EL (cell line): ENCODE results near the gene NHS.

ENCODE experiments used
- DNase-seq: peaks from one replicate; pipeline ENCODE4 v3.0.0-alpha.2; 2016

NHS gene

DNA sequence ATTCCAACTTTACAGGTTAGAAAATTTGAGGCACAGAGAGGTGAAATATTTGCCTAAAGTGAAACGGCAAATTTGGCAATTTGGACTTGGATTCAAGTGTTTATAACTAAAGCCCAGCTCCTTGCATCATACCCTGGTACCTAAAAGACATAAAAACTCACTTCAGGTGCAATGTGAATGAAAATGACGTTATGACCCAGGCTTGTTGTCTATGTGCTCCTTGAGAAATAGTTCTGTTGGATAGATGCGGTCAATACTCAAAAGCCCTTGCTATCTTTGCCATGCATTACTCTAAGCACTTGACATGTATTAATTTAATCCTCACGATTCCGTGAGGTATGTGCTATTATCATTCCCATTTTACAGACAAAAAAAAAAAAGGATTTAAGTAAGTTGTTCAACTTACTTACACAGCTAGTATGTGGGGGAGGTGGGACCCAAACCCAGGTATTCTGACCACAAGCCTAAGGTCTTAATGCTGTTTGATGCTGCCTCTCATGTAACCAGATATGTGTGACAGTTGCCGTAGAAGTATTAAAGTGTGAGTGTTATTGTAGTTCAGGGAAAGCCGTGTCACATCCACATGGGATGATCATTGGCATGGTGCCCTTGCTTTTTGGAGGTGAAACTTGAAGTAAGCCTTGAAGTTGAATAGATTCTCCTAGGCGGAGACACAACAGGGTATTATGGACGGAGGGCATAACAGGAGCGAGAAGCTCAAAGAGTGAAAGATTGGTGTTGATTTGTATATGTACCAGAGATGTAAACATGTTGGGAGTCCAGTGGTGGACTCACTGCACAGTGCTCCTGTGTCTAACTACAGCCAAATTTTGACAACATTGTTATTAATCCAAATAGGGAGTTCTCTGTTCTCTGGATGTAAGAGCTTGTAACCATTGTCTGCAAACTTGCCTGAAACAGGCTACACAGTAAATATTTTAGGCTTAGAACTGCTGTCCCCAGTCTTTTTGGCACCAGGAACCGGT is 365.4 kb downstream of the NHS start:
- no peak for DNase-seq

DNA sequence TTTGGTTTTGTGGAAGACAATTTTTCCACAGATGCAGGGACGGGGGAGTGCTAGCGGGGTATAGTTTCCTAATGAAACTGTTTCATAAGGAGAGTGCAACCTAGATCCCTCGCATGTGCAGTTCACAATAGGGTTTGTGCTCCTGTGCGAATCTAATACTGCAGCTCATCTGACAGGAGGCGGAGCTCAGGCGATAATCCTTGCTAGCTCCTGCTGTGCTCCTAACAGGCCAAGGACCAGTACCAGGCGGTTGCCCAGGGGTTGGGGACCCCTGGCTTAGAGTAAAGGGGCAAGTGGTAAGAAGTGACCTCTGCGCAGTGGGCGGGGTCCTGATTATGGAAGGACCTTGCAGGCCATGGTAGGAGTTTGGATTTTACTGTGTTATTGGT is 366.1 kb downstream of the NHS start:
- no peak for DNase-seq

DNA sequence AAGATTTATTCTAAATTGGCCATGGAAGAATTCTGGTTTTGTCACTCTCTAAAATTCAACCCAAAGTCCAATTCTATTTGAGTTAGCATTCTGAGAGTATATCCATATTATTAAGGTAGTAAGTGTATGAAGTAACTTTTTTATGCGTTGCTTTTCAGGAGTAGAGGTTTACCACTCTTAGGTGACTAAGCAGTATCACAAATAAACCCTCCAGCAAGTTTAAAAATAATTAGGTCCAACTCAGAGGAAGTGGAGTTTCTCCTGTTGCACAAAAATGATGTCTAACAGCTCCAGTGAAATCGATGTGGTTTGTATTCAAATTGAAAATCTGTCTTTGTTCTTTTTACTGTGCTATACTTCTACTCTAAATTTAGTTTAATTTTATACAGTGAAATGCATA is 368.9 kb downstream of the NHS start:
- DNase-seq = no peak

DNA sequence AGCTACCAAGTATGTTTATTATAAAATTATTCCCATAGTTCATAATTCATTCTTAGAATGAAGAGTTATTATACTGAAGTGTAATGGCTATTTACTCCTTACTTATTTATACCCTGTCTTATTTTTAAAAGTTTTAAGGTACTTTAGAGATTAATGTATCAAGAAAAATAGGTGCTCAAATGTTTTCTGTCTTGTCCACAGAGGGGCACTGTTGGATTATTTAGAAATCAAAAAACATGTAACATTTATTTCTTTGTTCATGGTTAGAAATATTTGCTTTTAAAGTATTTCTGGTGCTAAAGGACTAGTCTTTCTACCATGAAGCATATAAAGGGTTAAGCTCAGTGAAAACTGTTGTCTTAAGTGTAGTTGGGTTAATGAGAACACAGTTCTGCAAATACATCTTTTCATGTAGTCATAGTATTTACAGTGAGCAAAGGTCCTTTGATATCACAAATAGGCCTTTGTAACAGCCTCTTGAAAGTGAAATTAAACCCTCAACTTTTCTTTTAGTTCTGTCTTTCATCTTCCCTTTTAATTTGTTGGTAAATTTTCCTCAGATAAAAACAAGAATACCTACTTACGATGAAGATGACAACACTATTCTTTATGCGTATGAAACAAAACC is 370.0 kb downstream of the NHS start:
- no peak for DNase-seq

DNA sequence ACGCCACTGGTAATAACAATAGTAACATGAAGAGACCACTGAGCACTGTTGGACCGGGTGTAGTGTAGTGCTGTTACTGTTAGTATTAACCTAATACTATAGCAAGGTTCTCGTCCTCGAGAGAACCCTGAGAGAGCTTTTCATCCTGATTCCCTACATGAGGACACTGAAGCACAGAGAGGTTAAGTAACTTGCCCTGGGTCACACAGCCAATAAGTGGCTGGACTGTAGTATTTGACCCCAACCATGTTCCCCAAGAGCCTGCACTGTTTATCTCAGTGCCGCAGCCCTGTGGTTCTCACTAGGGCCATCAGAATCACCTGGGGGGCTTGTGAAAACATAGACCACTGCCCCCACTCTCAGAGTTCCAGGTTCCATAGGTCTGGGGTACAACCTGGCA is 372.7 kb downstream of the NHS start:
- no peak for DNase-seq

DNA sequence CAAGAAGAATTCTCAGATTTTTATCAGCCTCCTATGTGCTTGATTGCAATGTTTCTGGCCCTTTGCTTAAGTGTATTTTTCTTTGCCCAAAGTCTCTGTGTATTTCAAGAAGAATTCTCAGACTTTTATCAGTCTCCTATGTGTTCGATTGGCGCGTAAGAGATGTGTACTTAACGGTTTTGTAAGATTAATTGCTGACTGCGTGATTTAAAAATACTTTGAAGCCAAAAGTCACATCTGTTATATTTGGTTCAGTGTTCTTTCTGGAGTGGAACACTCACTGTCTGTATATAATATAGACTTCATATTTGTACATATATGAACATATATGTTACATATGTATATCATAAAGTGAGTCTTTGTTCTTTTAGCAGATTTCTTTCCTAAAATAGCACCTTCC is 373.7 kb downstream of the NHS start:
- DNase-seq = no peak

DNA sequence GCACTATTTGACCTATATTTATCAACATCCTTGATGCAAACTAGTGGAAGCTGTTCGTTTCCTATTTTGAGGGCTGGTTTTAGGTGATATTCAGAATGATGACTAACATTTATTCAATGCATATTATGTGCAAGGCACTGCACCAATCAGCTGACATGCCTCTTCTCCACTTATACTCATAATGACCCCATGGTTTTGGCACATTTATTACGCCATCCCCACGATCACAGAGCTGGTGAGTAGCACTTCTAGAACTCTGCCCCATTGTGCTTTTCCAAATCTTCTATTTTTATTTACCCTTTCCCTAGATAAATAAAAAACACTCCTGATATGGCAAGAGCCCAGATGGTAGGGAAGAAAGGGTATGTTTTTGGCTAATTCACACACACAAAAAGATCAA is 375.4 kb downstream of the NHS start:
- DNase-seq = no peak

DNA sequence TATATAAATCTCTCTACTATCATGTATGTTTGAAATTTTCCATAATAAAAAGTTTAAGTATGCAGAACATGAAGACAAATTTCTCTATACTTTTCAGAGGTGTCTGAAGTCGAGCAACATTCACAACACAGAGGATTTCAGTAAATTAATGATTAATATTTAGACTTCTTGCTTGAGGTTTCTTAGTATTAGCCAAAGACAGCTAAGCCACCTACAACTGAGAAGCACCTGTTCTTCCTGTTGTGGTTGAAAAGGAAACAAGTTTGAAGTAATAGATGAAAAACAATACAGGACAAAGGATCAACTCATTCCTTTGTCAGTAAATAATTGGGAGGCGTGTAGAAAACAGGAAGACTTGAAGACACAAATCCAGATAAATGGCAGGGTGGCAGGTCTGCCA is 383.4 kb downstream of the NHS start:
- DNase-seq = no peak

DNA sequence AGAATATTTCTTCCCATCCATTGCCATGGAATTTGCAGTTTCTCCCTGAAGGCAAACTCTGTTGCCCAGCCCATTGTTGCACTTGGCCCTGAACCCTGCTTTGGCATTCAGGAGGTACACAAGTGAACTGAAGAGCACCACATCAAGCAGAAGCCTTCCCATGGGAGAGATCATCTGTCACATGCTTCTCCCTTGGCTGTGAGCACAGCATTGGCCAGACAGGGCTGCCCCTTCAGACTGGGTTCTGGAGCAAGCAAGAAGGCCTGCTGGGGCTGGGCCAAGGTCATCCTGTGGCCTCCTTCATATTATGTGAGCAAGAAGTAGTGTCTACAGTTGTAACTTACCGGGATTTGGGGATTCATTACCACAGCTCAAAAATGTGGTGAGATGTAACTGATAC is 385.0 kb downstream of the NHS start:
- DNase-seq = no peak

DNA sequence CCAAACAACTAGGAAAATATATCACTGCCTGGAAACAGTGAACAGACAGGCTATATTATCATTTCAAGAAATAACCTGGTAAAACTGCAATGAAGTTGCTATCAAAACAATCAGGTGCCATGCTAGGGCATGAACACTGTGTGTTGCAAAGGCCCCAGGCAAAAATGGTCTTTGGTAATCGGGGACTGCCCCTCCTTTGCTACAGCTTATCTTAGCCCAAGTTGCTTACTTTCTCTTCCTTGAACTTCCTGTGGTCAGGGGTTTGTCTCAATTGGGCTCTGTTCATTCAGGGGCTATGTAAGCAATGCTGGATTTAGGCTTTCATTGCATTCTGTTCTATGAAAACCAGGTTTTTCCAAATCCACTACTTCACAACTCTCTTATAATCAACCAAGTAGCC is 392.7 kb downstream of the NHS start:
- DNase-seq = no peak

DNA sequence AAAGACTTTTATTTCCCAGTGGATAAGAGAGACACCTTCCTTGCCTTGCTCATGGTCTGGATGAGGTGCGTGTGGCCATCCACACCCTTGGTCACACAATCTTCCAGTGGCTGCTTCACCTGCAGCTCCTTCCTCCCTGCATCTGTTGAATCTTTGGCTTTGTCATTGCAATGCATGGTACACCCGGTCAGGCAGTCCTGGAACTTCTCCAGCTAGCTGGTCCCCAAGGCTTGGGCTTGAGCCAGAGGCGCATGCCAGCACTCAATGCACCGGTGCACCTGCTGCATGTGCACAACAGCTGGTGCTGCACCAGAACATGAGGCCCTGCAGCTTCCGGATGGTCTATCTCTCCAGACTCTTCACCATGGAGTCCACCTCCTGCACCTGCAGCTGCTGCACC is 394.0 kb downstream of the NHS start:
- no peak for DNase-seq

DNA sequence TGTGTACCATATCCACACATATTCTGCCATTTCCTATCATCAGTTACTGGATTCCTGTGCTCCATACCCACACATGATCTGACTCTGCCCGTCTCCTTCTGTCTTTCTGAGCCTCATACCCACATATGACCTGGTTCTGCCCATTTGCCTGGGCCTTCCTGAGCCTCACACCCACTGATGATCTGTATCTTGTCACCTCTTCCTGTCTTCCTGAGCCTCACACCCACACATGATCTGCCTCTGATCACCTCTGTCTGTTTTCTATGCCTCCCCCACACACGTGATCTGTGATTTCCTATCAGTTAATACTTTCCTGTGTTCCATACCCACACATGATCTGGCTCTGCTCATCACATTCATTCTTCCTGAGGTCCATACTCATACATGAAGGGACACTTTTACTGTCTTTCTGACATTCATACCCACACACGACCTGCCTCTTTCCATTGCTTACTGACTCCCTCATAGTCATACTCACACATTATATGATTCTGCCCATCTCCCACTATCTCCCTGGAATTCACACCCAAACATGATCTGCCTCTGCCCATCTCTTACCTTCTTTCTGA is 394.8 kb downstream of the NHS start:
- no peak for DNase-seq

DNA sequence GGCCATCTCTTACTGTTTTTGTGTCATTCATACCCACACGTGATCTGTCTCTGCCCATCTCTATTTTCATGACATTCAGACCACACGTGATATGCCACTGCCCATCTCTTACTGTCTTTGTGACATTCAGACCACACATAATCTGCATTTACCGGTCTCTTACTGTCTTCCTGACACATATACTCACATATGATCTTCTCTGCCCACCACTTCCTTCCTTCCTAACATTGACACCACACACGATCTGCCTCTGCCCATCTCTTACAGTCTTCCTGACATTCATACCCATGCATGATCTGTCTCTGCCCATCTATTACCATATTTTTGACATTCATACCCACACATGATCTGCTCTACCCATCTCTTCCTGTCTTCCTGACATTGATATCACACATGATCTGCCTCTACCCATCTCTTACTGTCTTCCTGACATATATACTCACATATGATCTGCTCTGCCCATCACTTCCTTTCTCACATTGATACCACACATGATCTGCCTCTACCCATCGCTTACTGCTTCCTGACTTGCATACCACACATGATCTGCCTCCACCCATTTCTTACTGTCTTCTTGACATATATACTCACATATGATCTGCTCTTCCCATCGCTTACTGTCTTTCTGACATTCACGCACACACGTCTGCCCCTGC is 398.3 kb downstream of the NHS start:
- no peak for DNase-seq

DNA sequence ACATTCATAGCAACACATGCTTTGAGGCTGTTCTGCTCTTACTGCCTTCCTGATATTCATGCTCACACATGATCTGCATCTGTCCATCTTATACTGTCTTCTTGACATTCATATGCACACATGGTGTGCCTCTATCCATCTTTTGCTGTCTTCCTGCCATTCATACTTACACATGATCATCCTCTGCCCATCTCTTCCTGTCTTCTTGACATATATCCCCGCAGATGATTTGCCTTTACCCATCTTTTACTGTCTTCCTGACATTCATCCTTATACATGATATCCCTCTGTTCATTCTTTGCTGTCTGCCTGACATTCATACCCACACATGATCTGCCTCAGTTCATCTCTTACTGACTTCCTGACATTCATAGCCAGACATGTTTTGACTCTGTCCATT is 399.1 kb downstream of the NHS start:
- DNase-seq = no peak

DNA sequence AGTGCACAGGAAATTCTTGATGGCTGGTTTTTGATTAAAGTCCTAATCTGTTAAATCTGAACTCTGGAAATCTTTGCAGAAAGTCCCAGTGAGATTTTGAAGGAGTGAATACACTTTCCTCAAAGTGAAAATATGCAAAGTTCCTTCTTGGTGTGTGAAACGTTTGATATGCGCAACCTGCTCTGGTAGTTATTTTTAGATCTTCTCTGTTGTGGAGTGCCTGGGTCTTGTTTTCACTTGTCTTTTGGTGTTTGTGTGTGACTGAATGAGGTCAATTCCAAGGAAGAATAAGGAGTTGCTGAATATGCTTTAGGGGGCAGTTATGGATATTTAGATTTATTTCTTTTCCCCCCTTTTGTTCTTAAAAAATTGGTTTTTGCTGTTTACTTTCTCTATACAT is 404.0 kb downstream of the NHS start:
- DNase-seq = no peak

DNA sequence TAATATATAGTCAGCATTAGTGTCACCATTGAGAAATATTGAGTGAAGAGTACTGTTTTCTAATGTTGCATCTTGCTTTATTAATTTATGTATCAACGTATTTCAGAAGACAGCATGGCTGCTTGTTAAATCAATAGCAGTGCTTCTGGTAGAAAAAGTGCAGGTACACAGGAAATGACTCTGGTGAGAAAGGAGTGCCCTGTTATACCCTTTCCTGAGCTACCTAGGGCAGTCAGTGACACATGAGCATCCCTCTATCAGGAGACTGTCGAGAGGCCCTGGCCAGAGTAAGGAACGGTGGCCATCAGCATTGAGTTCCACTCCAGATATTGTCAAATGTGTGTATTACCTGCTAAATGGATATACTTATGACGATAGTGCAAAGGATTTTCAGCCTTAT is 404.4 kb downstream of the NHS start:
- no peak for DNase-seq
